Measurements from ENCODE around the gene MYCT1.
"Not testable (repeated sequence)": the region's sequence is repeated elsewhere in the genome, so short reads cannot be mapped to it uniquely, and the experiment has no call there.

GRCh38 chr6:152703750-152704149, 6.1 kb downstream of the MYCT1 start:
- not testable (repeated sequence) for TF ChIP-seq FOXM1 (IDR thresholded peaks at IDR 0.05; ENCODE audit: borderline replicate concordance); HDGF (IDR thresholded peaks at IDR 0.05; ENCODE audit: borderline replicate concordance); SP1 (IDR thresholded peaks at IDR 0.05); ZNF384 (IDR thresholded peaks at IDR 0.05); TARDBP (IDR thresholded peaks at IDR 0.05); FOXK2 (IDR thresholded peaks at IDR 0.05); ELF4 (IDR thresholded peaks at IDR 0.05); NFRKB (IDR thresholded peaks at IDR 0.05); FOXA1 (IDR thresholded peaks at IDR 0.05); CTBP1 (IDR thresholded peaks at IDR 0.05; ENCODE audit: borderline replicate concordance); BHLHE40 (IDR thresholded peaks at IDR 0.05; ENCODE audit: borderline replicate concordance); SUZ12 (IDR thresholded peaks at IDR 0.05); LEF1 (IDR thresholded peaks at IDR 0.05; ENCODE audit: borderline replicate concordance)
